ENCODE measurements around the gene PRUNE1.

Gene PRUNE1

GRCh38 chr1:151054971-151055547 lies 46.8 kb downstream of the PRUNE1 start:
- DNase-seq (ENCODE audit: low read depth) = no peak

GRCh38 chr1:151055581-151055980 lies 47.3 kb downstream of the PRUNE1 start:
- DNase-seq (ENCODE audit: low read depth) = no peak

DNA sequence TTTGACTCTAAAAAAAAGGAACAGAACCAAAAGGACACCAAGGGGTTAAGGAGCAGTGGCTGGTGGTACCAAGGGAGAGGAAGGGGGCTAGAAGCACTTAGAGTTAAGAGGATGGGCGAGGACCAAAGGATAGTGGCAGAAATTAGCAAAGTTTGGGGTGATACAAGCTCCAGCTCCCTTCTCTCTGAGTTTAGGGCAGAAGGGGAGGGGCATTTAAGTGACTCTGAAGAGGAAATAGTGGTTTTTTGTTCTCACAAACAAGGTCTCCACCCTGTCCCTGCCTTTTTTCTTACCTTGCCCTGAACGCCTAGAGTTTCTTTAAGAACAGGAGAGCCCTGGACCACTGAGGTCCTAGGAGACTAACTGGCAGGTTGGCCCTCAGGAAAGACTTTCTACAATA lies 47.9 kb downstream of the PRUNE1 start:
- no peak for DNase-seq (ENCODE audit: low read depth)

DNA sequence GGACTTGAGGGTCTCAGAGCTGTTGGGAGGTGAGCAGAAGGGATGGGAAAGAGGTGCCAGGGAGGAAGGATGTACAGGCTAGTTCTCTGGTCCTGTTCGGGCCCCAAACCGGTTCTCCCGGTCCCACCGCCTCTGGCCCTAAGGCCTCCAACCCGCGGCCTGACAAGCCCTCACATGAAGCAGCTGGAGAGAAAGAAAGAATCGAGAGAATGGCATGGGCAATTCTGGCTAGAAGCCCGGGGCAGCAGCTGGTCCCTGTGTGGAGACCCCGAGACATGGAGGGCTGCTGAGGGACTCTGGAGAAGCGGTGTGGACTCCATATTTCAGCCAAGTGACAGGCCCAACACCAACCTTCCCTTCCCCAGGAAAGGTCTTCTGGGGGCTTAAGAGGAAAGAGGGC lies 50.4 kb downstream of the PRUNE1 start:
- no peak for DNase-seq (ENCODE audit: low read depth)

- DNase-seq (ENCODE audit: low read depth) = peak; percentile 75
Observed at GRCh38 chr1:151059109-151060006, 51.1 kb downstream of the PRUNE1 start, which contains the start of gene CDC42SE1. Gene CDC42SE1 (minus strand): TSS chr1:151059622. CDS start chr1:151055730, 3,892 bp downstream.

GRCh38 chr1:151060007-151060656 lies 51.9 kb downstream of the PRUNE1 start, which contains the start of gene MLLT11:
Gene MLLT11 (plus strand): TSS chr1:151060397. CDS start chr1:151067225, 6,828 bp downstream.
- no peak for DNase-seq (ENCODE audit: low read depth)

DNA sequence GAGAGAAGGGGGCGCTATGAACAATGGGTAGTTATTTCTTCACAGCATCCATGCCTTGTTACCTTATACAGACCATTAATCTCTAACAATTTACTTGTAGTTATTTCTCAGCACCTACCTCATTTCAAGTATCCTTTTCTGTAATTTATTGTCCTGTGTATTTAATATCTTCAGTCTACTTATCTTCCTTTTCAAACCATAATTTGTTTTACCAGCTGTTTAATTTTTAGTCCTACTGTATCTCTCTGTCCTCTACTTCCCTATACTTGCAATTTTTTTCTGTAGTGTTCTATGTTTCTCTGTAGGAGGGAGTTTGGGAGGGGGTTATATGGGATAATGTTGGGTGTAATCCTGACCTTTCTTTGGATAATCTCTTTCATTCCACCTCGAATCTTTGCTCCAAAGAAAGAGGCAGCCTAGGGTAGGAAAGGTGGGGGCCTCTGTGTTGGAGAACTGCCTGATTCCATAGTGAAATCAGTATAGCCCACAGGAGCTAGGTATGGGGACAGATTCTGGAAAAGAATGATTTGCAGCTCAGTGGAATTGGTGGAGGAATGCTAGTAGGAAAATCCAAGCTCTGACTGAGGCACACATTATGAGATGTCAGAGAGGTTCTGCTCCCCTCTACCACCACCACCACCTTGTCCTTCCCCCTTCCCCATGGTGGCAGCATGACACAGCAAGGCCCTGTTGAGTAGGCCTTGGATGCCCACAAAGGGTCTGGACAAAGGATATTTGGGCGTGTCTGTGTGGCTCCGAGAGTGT lies 52.6 kb downstream of the PRUNE1 start:
- DNase-seq (ENCODE audit: low read depth) = no peak

DNA sequence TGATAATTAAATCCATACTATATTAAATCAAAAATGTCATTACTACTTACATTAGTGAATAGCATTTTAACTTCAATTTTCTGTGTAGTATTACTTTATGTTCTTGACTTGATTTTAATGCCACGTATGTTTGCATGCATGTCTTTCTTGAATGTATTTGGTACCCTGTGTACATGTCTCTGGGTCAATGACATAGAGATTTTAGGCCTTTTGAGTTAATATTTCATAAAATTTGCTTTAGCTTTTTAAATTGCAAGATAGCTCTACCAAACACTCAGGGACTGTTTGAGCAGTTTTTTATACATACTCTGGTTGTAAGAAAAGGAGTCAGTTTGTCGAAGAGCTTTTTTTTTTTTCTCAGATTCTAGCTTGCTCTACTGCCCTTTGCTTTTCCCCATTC lies 53.5 kb downstream of the PRUNE1 start:
- DNase-seq (ENCODE audit: low read depth) = no peak

DNA sequence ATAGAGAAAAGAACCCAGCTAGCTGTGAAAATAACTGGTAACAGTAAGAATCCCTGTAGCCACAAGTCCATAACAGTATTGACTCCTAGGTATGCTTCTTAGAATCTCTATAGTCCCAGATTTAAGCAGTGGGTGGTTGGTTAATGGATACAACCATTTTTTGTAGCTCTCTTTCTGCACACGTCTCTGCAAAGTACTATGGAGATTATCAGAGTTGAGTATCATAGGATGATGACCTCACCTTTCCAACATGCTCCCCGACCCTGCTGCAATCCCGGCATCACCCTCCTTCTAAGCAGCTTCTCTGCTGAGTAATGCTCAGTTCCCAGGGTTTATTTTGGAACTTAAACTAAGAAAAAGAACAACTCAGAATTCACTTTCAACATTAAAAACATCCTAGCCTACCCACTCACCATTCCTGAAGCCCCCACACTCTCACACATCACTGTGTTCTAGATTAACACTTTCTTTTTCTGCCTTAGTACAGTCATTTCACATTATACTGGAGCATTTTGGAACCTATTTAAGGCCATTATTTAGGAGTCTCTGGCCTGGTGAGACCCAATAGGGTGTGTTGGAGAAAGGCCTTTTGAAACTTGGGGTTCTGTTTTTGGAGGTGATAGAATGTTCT lies 54.6 kb downstream of the PRUNE1 start:
- no peak for DNase-seq (ENCODE audit: low read depth)

DNA sequence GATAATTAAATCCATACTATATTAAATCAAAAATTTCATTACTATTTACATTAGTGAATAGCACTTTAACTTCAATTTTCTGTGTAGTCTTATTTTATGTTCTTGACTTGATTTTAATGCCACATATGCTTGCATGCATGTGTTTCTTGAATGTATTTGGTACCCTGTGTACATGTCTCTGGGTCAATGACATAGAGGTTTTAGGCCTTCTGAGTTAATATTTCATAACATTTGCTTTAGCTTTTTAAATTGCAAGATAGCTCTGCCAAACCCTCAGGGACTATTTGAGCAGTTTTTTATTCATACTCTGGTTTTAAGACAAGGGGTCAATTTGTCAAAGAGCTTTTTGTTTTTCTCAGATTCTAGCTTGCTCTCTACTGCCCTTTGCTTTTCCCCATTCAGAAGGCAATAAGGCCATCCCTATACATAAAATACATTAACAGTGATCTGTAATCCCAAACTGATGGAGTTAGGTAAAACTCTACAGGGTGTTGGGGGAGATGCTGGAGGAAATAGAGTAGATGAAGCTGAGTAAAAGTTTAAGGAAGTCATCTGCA lies 56.9 kb downstream of the PRUNE1 start:
- DNase-seq (ENCODE audit: low read depth) = no peak

GRCh38 chr1:151067185-151067584 lies 58.9 kb downstream of the PRUNE1 start:
- no peak for DNase-seq (ENCODE audit: low read depth)

DNA sequence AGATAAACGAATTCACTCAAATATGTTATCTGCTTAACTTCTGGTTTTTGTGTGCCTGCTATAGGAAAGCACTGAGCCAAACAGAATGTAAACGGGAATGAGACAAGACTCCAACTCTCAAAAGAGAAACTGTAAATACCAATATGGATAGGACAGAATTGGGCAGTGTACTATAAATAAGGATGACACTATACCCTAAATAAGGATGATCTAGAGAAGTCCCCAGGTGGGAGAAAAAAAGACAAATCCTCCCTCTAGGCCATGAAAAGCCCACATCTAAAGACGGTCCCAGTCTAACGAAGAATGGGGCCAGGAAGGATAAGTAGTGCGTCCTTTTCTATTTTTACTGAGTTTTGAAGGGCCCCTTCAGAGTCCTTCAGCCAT lies 60.8 kb downstream of the PRUNE1 start:
- no peak for DNase-seq (ENCODE audit: low read depth)

GRCh38 chr1:151070474-151071276 lies 62.4 kb downstream of the PRUNE1 start, which contains the start of gene GABPB2:
Gene GABPB2 (plus strand): TSS chr1:151070761. CDS start chr1:151088190, 17,429 bp downstream.
- DNase-seq (ENCODE audit: low read depth) = peak; percentile 82

DNA sequence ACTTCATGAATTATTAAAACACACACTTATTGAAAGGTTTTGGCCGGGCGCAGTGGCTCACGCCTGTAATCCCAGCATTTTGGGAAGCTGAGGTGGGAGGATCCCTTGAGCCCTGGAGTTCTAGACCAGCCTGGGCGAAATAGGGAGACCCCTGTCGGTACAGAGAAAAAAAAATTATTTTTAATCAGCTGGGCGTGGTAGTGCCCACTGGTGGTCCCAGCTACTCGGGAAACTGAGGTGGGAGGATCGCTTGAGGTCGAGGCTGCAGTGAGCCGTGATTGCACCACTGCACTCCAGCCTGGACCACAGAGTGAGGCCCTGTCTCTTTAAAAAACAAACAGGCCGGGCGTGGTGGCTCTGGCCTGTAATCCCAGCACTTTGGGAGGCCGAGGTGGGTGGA lies 64.0 kb downstream of the PRUNE1 start:
- no peak for DNase-seq (ENCODE audit: low read depth)

Data from activated T-cell treated with anti-CD3 and anti-CD28 coated beads for 24 hours (primary cell).